HG03103 (cell line): ENCODE measurements around the gene MOGAT3.
"Not testable (repeated sequence)": the region's sequence is repeated elsewhere in the genome, so short reads cannot be mapped to it uniquely, and the experiment has no call there.

Experiments
- ATAC-seq: cut with Tn5 transposase; IDR thresholded peaks from one replicate; pipeline ENCODE4 v1.9.1; 2021; ENCODE audit warnings: low read depth; ENCODE audit not compliant: unreplicated experiment

MOGAT3 gene

DNA sequence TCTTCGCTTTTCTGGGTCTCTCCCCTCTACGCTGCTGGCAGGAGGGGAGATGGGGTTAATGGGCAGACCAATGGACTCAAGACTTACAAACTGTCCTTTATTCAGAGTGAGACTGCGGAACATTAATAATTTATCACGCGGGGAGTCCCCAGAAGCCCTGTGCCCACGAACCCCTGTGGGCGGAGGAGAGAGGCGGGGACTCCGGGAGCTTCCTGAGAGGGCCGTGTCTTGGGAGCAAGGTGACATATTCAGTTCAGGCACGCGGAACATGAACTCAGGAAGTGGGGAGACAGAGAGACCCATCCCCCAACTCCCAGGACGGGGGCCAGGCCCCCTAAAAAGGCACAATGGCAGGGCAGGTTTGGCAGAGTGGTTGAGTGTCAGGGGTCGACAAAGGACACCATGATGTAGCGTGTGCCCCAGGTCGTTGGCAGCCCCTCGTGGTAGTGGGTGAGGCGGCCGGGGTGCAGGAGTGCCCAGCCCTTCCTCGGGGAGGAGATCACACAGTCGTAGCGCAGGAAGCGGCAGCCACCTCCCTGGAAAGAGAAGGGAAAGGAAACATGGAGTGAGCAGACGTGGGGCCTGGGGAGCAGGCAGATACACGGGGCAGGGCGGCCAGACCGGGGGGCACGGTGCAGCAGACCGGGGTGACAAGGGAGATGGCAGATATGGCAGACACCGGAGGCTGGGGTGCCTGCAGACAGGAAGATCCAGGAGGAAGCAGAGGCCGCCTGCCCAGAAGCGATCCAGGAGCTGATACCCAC is 5.2 kb upstream of the MOGAT3 start:
- no peak for ATAC-seq

DNA sequence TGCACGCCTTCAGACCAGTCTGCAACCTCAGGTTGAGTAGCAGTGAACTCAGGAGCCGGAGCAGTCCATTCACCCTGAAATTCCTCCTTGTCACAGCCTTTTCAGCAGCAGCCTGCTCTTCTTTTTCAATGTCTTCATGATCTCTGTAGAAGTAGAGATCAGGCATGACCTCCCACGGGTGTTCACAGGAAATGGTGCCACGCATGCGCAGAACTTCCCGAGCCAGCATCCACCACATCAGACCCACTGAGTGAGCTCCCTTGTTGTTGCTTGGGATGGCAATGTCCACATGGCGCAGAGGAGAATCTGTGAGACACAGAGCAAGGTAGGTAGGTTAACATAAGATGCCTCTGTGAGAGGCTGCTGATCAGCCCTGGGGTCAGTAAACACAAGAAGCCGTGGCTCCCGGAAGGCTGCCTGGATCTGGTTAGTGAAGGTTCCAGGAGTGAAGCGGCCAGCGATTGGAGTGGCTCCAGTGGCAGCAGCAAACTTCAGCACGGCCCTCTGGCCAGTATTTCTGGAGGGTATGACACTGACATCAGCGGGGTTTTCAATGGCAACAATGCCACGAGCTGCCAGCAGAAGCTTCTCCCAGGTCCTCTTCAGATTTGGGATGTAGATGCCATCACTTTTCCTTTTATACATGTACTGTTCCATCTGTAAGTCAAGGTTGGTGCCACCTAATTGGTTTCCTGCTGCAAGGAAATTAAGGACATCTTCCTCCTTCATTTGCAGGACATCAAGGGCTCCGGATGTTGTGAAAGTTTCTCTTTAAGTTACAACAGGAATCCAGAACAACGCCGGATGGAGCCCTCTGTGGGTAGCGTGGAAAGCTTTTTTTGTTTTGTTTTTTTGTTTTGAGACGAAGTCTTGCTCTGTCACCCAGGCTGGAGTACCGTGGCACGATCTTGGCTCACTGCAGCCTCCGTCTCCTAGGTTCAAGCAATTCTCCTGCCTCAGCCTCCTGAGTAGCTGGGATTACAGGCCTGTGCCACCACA is 3.2 kb upstream of the MOGAT3 start:
- not testable (repeated sequence) for ATAC-seq

DNA sequence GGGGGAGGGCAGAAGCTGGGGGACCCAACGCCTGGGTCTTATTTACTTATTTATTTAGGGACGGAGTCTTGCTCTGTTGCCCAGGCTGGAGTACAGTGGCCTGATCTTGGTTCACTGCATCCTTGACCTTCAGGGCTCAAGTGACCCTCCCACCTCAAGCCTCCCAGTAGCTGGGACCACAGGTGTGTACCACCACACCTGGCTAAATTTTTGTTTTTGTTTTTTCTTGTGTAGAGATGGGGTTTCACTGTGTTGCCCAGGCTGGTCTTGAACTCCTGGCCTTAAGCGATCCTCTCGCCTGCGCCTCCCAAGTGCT is 1.7 kb upstream of the MOGAT3 start:
- ATAC-seq = no peak

DNA sequence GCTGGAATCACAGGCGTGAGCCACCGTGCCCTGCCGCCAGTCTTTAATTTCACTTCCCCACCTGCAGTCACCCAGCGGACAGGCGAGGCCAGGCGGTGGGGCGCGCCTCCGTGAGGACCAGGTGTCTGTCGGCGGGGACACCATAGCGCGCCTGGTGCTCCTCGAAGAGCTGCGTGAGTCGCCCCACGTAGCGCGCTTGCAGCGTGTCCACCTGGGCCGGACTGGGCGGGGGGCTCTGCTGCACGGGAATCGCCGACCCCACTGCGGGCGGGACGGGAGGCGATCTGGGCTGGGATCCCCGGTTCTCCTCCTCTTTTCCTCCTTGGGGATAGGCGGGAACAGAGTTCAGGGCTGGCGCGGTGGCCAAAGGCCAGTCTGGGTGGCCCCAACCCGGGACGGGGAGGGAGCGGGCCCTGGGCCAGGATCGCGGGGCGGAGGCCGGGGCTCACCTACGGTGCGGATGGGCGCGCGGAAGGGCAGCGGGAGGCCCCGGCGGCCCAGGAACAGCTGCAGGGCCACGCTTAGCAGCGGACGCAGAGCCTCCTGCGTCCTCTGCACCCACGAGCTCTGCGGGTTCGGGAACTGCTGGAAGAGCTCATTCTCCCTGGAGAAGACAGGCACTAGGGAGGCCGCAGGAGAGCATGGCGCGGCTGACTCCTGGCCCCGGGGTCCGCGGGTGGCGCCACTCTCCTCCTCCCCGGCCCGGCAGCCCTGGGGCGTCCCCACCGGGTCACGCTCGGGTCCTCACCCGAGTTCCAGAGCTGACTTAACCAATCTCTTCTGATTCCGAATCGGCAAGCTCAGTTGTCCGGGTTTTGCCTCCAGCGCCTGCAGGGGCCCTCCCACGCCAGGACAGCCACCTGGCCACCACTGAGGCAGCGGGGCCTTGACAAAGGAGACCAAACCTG is 1.1 kb upstream of the MOGAT3 start:
- no peak for ATAC-seq

DNA sequence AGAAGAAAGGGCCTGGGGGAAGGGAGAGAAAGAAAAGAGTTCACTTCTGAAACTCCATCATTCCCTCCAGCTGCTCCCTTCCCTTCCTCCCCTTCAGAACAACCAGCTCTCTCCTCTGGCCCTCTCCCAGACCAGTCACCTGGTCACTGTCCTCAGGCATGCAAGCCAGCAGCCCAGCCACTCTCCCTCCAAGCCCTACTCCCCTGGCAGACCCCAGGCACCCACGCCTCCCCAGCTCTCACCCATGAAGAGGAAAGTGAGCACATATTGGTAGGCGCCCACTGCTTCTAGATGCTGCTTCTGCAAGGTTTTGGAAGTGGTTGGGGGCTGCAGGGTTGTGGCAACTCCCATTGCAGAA is 353 bp downstream of the MOGAT3 start:
- no peak for ATAC-seq

DNA sequence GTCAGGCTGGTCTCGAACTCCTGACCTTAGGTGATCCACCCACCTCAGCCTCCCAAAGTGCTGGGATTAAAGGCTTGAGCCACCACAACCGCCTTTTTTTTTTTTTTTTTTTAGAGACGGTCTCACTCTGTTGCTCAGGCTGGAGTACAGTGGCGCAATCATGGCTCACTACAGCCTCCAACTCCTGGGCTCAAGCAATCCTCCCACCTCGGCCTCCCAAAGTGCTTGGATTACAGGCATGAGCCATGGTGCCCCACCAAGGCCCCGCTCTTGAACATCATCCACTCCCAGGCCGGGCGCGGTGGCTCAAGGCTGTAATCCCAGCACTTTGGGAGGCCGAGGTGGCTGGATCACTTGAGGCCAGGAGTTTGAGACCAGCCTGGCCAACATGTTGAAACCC is 1.3 kb downstream of the MOGAT3 start:
- ATAC-seq = not testable (repeated sequence)

DNA sequence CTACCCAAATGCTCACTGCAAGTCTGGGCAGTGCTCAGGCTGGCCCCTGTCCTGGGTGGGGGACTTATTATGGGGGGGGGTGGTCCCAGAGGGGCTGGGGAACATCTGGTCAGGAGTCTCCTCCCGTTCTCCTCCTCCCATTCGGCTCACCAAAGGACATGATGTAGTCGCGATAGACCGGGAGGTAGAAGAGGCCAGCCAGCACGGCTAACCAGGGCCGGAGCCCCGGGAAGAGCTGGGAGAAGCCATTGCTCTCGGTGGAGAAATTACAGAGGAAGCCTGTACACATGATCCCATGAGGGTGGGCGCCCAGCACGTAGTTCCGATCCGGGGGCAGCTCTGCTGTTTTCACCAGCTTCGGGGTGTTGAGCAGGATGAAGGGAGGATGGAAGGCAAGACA is 2.4 kb downstream of the MOGAT3 start:
- ATAC-seq = no peak

DNA sequence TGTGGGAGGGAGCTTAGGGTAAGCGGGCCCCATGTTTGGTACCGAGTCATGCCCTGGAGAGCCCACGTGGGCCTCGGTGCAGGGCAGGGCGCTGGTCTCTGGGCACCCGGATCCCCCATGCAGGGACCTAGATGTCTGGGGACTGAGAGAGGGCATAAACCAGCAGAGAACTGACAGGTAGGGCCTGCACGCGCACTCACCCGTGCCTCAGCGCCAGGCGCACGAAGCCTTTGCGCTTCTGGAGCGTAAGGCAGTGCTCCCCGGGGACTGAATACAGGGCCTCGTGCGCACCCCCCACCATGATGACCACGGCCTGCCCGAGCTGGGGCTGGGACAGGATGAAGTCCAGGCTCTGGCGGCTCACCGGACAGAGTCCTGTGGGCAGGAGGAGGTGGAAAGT is 2.8 kb downstream of the MOGAT3 start:
- no peak for ATAC-seq

DNA sequence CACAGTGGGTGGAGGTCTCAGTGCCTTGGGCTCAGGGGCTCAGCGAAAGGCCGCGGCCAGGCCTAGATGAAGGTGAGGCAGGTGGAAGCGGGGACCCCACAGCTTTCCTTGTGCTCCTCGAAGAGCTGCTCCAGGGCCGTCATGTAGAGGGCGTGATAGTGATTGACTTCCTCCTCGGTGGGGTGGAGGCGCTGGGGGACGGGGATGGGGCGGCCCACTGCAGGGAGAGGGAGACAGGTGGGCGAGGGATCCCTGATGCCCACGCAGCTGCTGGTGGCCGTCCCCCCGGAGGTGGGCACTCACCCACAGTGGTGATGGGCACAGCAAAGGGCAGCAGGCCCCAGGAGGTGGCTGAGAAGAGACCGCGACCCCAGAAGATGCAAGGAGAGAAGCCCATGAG is 5.0 kb downstream of the MOGAT3 start:
- ATAC-seq = no peak

DNA sequence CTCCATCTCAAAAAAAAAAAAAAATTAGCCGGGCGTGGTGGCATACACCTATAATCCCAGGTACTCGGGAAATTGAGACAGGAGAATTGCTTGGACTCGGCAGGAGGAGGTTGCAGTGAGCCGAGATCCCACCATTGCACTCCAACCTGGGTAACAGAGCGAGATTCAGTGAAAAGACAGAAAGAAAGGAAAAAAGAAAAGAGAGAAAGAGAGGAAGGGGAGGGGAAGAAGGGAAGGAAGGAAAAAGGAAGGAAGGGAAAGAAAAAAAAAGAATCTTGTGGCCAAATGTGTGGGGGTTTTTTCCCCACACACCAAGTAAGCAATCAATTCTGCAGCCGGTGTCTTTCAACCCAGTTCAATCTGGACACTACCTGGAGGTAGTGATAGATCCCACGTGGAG is 11.7 kb downstream of the MOGAT3 start:
- ATAC-seq = no peak

DNA sequence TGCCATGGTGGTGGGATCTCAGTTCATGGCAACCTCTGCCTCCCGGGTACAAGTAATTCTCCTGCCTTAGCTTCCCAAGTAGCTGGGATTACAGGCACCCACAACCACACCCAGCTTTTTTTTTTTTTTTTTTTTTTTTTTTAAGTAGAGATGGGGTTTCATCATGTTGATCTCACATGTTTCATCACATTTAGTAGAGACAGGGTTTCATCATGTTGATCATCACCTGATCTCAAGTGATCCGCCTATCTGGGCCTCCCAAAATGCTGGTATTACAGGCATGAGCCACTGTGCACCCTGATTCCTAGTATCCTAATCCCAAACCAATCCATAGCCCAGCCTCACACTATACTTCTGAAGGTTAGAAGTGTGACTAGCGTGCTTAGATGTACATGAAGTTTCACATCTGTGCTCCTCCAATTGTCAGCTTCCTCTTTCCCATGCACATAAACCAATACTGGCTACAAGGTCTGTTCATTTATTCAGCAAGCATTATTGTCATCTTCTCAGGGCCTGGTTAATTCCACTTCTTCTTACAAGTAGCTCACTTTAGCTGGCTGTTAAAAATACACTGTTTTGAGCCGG is 13.9 kb downstream of the MOGAT3 start:
- no peak for ATAC-seq

DNA sequence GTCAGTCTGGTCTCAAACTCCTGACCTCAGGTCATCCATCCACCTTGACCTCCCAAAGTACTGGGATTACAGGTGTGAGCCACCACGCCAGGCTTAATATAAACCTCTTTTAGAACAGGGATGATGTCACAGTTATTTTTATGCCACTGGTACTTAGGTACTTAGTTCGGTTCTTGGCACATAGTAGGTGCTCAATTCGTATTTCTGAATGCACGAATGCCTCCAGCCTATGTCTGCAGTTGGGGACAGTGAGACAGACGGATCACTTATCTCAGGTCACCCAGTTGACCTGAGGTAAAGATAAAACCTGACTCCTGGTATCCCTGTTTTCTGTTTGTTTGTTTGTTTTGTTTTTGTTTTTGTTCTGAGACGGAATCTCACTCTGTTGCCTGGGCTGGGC is 14.6 kb downstream of the MOGAT3 start:
- ATAC-seq = no peak

DNA sequence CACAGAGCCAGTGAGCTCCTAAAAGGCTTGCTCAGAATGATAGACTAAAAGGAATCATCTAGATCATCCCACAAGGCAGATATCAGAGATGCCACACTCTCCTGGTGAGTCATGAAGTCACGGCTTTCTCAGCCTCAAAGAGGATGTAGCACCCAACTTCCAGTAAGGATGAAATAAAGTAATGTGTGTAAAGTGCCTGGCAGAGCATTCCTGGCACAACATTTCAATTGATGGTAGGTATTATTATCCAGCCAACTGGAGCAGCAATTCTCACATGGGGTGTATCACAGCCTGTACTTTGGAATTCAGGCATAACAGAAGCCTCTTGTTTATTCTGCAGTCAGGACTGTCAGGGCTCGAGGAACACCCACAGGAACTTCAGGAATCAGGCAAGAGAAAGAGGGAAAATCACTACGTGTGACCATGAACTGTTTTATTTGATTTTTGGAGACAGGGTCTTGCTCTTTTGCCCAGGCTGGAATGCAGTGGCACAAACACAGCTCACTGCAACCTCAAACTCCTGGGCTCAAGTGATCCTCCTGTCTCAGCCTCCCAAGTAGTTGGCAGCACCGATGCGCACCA is 15.5 kb downstream of the MOGAT3 start:
- ATAC-seq = no peak

DNA sequence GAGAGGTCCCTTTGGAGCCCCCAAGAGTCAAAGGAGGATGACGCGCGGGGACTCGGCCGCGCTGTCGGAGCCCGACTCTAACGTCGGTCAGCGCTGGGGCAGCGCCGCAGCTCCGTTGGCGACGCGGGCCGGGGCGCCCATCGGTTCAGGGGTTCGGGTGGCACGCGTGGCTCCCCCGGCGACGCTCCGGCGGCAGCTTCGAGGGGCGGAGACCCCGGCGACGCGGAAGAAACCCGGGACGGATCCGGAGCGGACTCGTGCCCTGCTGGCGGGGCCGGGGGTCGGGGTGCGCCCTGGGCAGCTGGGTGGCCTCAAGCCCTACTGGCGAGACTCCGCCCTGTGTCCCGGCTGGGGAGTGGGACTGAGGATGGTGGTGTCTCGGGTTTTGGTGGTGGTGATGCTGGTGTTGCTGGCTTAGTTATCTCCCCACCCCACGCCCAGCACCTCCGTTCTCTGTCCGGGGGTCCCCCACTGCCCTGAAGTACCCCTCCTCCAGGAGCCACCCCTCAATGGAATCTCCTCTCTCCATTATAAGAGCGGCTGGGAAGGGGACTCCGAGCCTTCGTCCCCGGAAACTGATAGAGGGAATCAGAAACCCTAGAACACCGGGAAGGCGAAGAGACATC is 20.6 kb downstream of the MOGAT3 start, which contains the start of gene NAT16:
NAT16 (minus strand) TSS at position 164 of the 626 bp plus-strand sequence. CDS start 5,486 bp downstream, outside the sequence.
- no peak for ATAC-seq

DNA sequence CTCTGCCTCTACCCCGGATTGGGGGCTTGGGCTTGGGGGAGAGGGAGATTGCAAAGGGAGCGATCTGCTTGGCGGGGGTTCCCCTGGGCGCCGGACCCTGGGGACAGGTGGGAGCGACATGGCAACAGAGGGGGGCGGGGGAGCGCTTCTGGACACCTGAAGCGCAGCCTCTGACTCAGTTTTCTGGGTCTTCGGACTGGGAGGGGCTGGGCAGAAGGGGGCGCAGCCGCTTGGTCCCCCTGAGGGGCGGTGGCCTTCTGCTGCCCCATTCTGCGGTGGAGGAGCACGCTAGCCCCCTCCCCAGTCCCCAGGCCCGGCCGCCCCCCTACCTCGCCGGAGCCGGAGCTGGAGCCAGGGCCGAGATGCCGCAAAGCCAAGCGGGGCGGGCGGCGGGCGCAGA is 21.1 kb downstream of the MOGAT3 start:
- ATAC-seq = no peak

DNA sequence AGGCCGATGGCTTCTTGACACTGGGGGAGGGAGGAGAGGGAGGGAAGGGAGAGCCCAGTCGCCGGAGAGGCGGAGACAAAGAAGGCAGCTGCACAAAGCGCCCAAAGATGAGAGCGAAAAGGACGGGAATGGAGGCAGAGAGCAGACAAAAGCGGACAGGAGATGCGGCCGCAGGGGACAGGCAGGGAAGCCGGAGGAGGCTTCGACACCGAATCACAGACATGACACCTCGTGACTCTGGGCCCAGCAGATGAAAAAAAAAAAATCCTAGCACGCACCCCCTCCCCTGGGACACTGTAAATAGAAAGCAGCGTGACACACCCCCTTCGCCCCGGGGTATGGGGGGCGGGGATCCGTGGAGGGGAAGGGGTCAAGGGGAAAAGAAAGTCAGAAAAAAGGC is 21.7 kb downstream of the MOGAT3 start:
- ATAC-seq = no peak

DNA sequence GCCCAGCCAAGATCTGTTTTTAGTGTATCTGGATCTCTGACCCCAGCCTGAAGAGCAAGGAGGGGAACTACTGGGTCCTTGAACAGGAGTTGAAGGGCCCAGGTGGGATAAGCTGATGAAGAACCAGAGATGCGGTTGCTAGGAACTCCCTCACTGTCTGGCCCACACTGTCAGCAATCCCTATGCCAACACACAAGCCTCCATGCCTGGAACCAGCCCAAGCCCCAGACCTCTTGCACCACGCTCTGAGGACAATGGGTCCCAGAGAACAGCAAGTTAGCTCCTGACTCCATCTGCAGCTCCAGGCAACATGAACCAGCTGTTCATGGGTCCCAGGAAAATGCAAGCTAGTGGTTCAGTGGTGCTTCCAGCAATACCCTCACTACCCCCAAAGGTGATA is 23.2 kb downstream of the MOGAT3 start:
- no peak for ATAC-seq

DNA sequence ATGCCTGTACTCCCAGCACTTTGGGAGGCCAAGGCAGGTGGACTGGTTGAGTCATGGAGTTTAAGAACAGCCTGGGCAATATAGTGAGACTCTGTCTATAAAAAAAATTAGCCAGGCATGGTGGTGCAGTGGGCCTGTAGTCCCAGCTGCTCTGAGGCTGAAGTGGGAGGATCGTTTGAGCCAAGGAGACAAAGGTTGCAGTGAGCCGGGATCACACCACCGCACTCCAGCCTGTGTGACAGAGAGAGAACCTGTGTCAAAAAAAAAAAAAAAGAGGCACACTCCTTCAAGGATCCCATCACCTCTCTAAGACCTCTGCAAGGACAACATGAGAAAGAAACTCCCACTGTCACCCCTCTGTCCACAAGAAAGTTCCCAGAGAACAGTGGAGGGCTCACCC is 25.2 kb downstream of the MOGAT3 start:
- ATAC-seq = no peak

DNA sequence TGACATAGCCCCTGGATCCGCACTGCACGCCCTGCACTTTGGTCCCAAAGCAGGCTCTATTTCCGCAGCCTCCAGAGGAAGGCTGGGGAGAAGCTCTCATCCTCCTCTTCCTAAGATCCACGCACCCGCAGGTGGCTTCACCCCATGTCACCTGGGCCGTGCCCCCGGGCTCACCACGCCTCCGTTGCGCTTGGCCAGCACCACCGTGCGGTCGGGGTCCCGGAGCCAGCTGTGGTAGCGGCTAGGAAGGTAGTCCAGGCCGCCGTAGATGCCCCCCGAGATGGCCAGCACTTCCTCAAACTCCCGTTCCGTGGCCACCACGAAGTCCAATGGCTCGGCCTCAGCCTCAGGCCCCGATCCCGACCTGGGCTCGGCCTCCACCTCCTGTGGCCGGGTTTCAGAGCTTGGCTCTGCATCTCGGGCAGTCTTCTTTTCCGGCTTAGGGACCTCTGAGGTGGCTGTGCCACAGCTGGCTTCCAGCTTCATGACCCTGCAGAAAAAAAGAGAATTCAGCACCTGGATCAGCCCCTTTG is 26.4 kb downstream of the MOGAT3 start:
- no peak for ATAC-seq
